NT2/D1 (cell line): Measurements from ENCODE around the gene TMF1.

ENCODE experiments used
- SUZ12 ChIP-seq: IDR thresholded peaks from 2 replicates; pipeline ENCODE4 v1.6.1; 2011; ENCODE audit not compliant: insufficient read length, insufficient read depth; ENCODE audit errors: extremely low read depth
- YY1 ChIP-seq: IDR thresholded peaks from 2 replicates; pipeline ENCODE4 v1.6.1; 2011; ENCODE audit not compliant: insufficient read length, insufficient read depth
- ZNF274 ChIP-seq: IDR thresholded peaks from 2 replicates; pipeline ENCODE4 v1.6.1; 2011; ENCODE audit warnings: mild to moderate bottlenecking, low read depth, low read length

GRCh38 chr3:69085833-69086722 lies 33.9 kb upstream of the TMF1 start:
- TF ChIP-seq ZNF274 = no peak
- no peak for TF ChIP-seq YY1
- no peak for TF ChIP-seq SUZ12
